IgD-negative memory B cell (primary cell): ENCODE data around the gene CCL7. TPM values are rescaled to one million over a fixed set of nuclear protein-coding genes. Genes with fewer than 3 reads are reported as not detected.

ENCODE experiments used
- H3K27ac Mint-ChIP-seq, 3 donors: one replicate each; pipeline ENCODE4 v1.8.0; 2020 to 2022; ENCODE audit warnings: mild to moderate bottlenecking in 3 of 3, mixed read lengths in 3 of 3, moderate library complexity in 1 of 3
- H3K27me3 Mint-ChIP-seq: one replicate; pipeline ENCODE4 v1.8.0; 2021; ENCODE audit warnings: mixed read lengths
- H3K36me3 Mint-ChIP-seq: one replicate; pipeline ENCODE4 v1.8.0; 2020; ENCODE audit warnings: mild to moderate bottlenecking, mixed read lengths
- H3K4me1 Mint-ChIP-seq, 3 donors: one replicate each; pipeline ENCODE4 v1.8.0; 2020 to 2022; ENCODE audit warnings: mixed read lengths in 3 of 3, mild to moderate bottlenecking in 1 of 3
- H3K4me3 Mint-ChIP-seq, 4 donors: one replicate each; pipeline ENCODE4 v1.8.0; 2020 to 2022; ENCODE audit warnings: mild to moderate bottlenecking in 4 of 4, mixed read lengths in 4 of 4, moderate library complexity in 3 of 4
- H3K9me3 Mint-ChIP-seq, 3 donors: one replicate each; pipeline ENCODE4 v1.8.0; 2020 to 2021; ENCODE audit warnings: mixed read lengths in 3 of 3, mild to moderate bottlenecking in 1 of 3
- polyA plus RNA-seq: library from polyadenylated mRNA; unstranded; fragments of 300-500 nt; fragmentation: Illumina TruSeq; gene quantifications from one replicate; pipeline ENCODE4 v1.2.3, GENCODE V29; 2021

The CCL7 gene
- polyA plus RNA-seq, 1 donor from 2014 or later, result not detected

DNA sequence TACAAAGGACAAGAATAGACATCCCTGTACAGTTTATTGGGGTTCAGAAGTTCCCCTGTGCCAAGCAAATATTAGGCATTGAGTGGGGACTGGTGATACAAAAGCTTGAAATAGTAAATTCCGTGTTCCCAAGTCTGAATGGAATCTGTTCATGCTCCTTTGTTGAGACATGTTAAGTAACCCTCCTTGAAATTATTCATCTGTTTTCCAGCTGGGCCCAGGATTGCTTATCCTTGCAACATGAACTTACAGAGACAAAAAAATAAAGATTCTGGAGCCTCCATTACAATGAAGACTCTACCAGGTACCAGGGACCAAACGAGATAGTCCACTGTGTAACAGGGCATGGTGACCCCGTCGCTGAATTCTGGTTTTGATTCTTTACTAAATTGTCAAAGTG is 43.1 kb downstream of the CCL7 start:
- H3K27me3 Mint-ChIP-seq, result peaks cover 32% of the 10 kb centered on the region
- peak overlapping the region in 1 of 3 donors; percentile 3 for H3K27ac Mint-ChIP-seq
- H3K4me1 Mint-ChIP-seq, result peaks cover 0 to 2% (median 0%) of the 10 kb centered on the region in 3 donors
- H3K36me3 Mint-ChIP-seq, result no peaks in the 10 kb centered on the region
- no peak overlapping the region for H3K4me3 Mint-ChIP-seq
- H3K9me3 Mint-ChIP-seq, result no peaks in the 10 kb centered on the region

DNA sequence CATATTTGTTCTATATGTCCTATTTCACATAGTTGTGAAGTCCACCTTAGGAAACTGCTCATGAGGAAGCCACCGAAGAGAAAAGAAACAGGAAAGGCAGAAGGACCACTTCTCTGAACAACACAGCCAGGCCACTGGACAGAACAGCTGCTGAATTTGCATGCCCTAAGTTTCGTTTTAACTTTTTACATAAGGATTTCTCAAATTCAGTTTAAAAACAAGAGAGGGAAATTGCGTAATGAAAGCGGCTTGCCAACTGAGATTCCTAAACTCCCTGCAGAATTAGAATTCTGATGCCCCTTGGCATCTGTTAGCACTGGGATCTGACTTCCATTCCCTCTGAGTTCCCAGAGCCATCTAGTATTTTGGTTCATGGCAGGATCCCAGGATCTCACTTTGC is 44.3 kb downstream of the CCL7 start:
- peaks cover 0 to 2% (median 0%) of the 10 kb centered on the region in 3 donors for H3K4me1 Mint-ChIP-seq
- H3K27me3 Mint-ChIP-seq, result peaks cover 31% of the 10 kb centered on the region
- H3K36me3 Mint-ChIP-seq, result no peaks in the 10 kb centered on the region

DNA sequence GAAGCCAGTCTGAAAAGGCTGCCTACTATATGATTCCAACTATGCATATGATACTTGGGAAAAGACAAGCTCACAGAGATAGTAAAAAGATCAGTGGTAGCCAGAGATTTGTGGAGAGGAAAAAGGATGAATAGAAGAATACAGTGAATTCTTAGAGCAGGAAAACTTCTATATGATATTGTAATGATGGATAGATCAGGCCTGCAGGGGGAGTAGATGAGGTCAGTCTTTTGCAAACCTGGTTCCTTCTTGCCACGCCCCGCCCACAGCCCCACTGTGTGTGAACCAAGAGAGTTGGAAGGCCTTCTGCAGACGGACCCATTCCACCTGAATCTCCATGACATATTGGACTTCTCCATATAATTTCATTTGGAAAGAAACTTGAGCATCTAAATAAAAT is 48.5 kb downstream of the CCL7 start:
- Mint-ChIP-seq H3K27me3 (peaks cover 23% of the 10 kb centered on the region), H3K4me1 (peaks cover 0 to 2% (median 0%) of the 10 kb centered on the region in 3 donors), H3K9me3 (no peaks in the 10 kb centered on the region), H3K36me3 (no peaks in the 10 kb centered on the region), H3K27ac (peak overlapping the region in 1 of 3 donors; percentile 13), H3K4me3 (no peak overlapping the region)

More for the DNA sequence above, 44.3 kb downstream of the CCL7 start:
- Mint-ChIP-seq H3K4me3 (no peak overlapping the region), H3K9me3 (no peaks in the 10 kb centered on the region), H3K27ac (no peak overlapping the region)

DNA sequence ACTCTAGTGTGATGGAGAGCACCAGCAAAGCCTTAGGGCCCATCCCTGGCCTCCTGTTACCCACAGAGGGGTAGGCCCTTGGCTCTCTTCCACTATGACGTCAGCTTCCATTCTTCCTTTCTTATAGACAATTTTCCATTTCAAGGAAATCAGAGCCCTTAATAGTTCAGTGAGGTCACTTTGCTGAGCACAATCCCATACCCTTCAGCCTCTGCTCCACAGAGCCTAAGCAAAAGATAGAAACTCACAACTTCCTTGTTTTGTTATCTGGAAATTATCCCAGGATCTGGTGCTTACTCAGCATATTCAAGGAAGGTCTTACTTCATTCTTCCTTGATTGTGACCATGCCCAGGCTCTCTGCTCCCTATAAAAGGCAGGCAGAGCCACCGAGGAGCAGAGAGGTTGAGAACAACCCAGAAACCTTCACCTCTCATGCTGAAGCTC is 49.0 kb downstream of the CCL7 start, which contains the start of gene CCL8:
TSS of gene CCL8 (plus strand) at position 397 of the 445 bp plus-strand sequence. CDS start 67 bp downstream, outside the sequence.
- H3K27ac Mint-ChIP-seq, result peak within 1 kb of the TSS in 1 of 3 donors; percentile 13
- H3K36me3 Mint-ChIP-seq, result no peaks in the 10 kb centered on the region
- peaks cover 0 to 2% (median 0%) of the 10 kb centered on the region in 3 donors for H3K4me1 Mint-ChIP-seq
- peaks cover 2 to 5% (median 2%) of the 10 kb centered on the region in 3 donors for H3K9me3 Mint-ChIP-seq
- peaks cover 18% of the 10 kb centered on the region for H3K27me3 Mint-ChIP-seq
- no peak within 1 kb of the TSS for H3K4me3 Mint-ChIP-seq

Other genes starting within 250 kb of the CCL7 start
- gene CCL2, start 14.9 kb upstream of the CCL7 start, polyA plus RNA-seq, result not detected
- gene CCL11, start 15.5 kb downstream of the CCL7 start, polyA plus RNA-seq, result not detected
- not detected for gene CCL8, start 49.2 kb downstream of the CCL7 start, polyA plus RNA-seq
- not detected for gene CCL13, start 86.3 kb downstream of the CCL7 start, polyA plus RNA-seq
- not detected for gene CCL1, start 93.0 kb downstream of the CCL7 start, polyA plus RNA-seq